Measurements from ENCODE around the gene SOS1.
"Not testable (repeated sequence)": the region's sequence is repeated elsewhere in the genome, so short reads cannot be mapped to it uniquely, and the experiment has no call there.

SOS1 gene

DNA sequence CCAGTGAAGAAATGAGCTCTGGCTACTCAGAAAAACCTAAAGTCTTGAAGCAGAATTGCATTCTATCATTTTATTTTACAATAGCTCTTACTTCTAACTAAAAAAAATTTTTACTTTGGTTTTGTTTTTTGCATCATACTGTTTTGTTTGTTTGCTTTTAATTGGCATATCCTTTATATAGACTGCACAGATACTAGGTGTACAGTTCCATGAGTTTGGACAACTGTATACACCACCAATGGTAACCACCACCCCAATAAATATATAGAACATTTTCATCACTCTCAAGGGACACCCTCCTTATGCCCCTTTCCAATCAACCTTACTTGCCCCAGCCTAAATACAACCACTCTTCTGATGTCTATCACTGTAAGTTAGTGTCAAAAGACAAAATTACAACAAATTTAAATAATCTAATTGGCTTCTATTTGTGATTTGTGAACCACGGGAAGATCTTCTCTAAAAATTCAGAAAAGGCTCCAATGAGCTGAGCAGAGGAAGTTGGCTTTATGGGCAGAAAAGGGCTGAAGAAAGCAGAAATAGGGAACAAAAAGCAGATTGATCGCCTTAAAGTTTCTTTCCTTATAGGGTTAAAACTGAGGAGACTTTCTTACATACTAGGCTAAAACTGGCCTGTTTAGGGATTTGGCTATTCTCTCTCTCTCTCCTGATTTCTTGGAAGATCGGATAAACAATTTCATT lies 22.2 kb upstream of the SOS1 start:
- H3K36me3 ChIP-seq (ENCODE audit: control insufficient read depth, insufficient read depth, low read length) = no peaks in the 10 kb centered on the region
- TF ChIP-seq, protein P1, sequence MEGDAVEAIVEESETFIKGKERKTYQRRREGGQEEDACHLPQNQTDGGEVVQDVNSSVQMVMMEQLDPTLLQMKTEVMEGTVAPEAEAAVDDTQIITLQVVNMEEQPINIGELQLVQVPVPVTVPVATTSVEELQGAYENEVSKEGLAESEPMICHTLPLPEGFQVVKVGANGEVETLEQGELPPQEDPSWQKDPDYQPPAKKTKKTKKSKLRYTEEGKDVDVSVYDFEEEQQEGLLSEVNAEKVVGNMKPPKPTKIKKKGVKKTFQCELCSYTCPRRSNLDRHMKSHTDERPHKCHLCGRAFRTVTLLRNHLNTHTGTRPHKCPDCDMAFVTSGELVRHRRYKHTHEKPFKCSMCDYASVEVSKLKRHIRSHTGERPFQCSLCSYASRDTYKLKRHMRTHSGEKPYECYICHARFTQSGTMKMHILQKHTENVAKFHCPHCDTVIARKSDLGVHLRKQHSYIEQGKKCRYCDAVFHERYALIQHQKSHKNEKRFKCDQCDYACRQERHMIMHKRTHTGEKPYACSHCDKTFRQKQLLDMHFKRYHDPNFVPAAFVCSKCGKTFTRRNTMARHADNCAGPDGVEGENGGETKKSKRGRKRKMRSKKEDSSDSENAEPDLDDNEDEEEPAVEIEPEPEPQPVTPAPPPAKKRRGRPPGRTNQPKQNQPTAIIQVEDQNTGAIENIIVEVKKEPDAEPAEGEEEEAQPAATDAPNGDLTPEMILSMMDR (IDR thresholded peaks at IDR 0.05; ENCODE audit: insufficient read depth, low read length, poor library complexity, severe bottlenecking) = no peak
- H3K27me3 ChIP-seq (replicated peaks; ENCODE audit: control insufficient read depth, insufficient read depth, low read length) = no peaks in the 10 kb centered on the region
- no peak overlapping the region for H3K4me3 ChIP-seq (replicated peaks; ENCODE audit: low read depth, low read length)
- no peak for DNase-seq (ENCODE audit: extremely low read depth, insufficient read length)

DNA sequence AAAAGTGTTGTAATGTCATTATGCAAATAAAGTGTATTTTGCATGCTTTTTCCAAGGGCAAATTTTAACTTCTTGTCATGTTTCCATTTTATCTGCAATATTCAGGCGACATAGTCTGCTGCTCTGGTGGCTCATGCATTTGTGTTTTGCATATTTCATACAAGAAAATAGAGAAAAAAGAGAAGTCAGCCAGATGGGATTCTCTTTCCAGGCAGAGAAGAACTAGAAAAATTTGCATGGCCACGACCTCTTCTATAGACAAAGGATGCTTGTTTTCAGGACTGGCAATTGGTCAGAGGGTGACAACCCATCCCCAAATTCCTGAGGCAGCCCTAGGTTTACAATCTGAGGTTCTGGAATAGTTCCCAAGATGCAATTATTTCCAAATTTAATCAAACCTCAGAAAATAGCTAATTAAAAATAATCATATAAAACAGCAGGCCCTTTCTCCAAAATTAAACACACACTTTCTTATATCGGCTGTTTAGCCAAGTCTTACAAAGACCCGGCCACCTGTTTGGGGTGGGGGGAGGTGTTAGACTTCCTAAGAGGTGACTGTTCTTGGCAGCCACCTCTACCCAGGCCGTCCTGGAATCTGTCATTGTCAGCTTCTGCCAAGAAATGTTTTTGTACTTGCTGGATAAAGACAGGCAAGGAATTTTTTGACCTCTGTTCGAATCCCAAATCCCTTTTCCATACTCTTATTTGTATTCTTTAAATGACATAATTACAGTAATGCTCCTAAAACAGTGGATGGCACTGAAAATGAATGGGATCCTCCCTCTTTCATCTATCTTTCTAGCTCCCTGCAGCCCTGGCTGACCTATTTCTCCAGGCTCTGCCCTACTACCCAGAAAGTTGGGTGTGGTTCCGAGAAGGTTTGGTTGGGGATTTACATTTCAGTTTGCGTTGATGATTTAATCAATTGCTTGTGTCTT lies 20.8 kb upstream of the SOS1 start:
- H3K27me3 ChIP-seq (replicated peaks; ENCODE audit: control insufficient read depth, insufficient read depth, low read length) = no peaks in the 10 kb centered on the region
- no peak overlapping the region for H3K4me3 ChIP-seq (replicated peaks; ENCODE audit: low read depth, low read length)
- peak; percentile 26 for DNase-seq (ENCODE audit: extremely low read depth, insufficient read length)
- TF ChIP-seq, protein P1 (IDR thresholded peaks at IDR 0.05; ENCODE audit: insufficient read depth, low read length, poor library complexity, severe bottlenecking) = no peak
- H3K36me3 ChIP-seq (ENCODE audit: control insufficient read depth, insufficient read depth, low read length) = no peaks in the 10 kb centered on the region

DNA sequence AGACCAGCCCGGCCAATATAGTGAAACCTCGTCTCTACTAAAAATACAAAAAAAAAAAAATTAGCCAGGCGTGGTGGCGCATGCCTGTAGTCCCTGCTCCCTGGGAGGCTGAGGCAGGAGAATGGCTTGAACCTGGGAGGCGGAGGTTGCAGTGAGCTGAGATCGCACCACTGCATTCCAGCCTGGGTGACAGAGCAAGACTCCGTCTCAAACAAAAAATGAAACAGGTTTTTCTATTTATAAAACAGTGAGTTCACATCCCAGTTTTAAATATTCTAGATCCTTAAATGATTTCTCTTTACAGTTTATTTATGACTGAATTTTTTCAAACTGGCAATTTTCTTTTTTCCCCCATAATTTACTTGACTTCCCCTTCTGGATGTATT lies 20.1 kb upstream of the SOS1 start:
- H3K4me3 ChIP-seq (replicated peaks; ENCODE audit: low read depth, low read length) = not testable (repeated sequence)

DNA sequence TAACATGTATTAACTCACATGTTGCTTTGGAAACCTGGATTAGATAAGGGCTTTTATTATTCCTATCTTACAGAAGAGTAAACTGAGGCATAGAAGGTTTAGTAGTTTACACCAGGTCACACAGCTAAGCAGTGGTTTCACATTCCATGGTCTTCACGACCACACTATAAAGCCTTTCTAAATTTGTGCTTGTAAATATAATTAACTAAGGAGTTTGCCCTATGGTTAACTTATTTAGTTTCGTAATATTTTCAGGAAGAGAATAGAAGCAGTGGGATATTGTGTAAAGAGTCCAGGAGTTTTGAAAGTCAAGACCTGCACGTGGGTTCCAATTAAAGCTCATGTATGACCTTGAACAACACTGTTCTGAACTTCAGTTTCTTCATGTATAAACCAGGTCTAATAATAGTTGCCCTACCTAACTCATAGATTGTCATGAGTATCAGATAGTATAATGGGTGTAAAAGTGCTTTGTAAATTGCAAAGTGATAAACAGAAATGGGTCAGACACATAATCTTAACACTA lies 19.5 kb upstream of the SOS1 start:
- H3K36me3 ChIP-seq (ENCODE audit: control insufficient read depth, insufficient read depth, low read length) = no peaks in the 10 kb centered on the region
- DNase-seq (ENCODE audit: extremely low read depth, insufficient read length) = no peak
- H3K4me3 ChIP-seq (replicated peaks; ENCODE audit: low read depth, low read length) = no peak overlapping the region
- H3K27me3 ChIP-seq (replicated peaks; ENCODE audit: control insufficient read depth, insufficient read depth, low read length) = no peaks in the 10 kb centered on the region
- TF ChIP-seq, protein P1 (IDR thresholded peaks at IDR 0.05; ENCODE audit: insufficient read depth, low read length, poor library complexity, severe bottlenecking) = no peak

More for the DNA sequence above, 20.1 kb upstream of the SOS1 start:
- not testable (repeated sequence) for DNase-seq (ENCODE audit: extremely low read depth, insufficient read length); H3K36me3 ChIP-seq (ENCODE audit: control insufficient read depth, insufficient read depth, low read length); H3K27me3 ChIP-seq (replicated peaks; ENCODE audit: control insufficient read depth, insufficient read depth, low read length)

DNA sequence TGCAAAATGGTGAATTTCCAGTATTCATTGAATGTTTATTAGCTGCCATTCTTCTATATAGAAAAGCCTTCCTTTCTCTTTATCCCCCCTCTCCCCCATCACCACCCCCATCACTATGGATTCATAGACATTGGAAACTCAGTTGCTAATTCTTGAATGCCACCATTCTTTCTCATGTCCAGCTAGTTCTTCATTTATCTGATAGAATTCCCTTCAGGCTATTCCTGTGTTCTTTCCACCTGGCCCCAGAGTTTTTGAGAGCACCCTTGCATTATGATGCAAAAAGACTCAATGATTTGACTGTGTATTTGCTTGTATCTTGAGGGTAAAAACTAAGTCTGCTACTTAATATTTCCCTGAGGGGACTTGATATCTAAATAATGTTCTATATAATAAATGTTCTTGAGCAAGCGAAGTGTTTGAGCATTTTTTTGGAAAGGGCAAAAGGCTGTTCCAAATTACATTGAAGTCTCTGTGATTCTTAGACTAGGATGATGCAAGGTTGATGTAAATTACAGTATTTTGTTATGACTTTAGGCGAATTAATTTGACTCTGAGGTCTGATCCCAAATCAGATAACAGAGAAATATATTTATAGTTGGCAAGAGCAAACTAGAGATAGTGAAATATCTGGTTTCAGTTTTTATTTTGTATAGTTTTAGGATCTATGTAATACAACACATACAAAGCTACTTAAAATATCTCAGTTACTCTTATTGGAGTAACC lies 18.8 kb upstream of the SOS1 start:
- TF ChIP-seq, protein P1 (IDR thresholded peaks at IDR 0.05; ENCODE audit: insufficient read depth, low read length, poor library complexity, severe bottlenecking) = no peak
- Histone ChIP-seq H3K4me3 (replicated peaks; ENCODE audit: low read depth, low read length) (no peak overlapping the region), H3K27me3 (replicated peaks; ENCODE audit: control insufficient read depth, insufficient read depth, low read length) (no peaks in the 10 kb centered on the region), H3K36me3 (ENCODE audit: control insufficient read depth, insufficient read depth, low read length) (no peaks in the 10 kb centered on the region)
- DNase-seq (ENCODE audit: extremely low read depth, insufficient read length) = no peak

Data from GM06990 (cell line).